H9 (cell line): ENCODE measurements around the gene ARHGAP31. TPM values are rescaled to one million over a fixed set of nuclear protein-coding genes. Genes with fewer than 3 reads are reported as not detected.

Source experiments
- DNase-seq: peaks from one replicate; pipeline ENCODE4 v3.0.0-alpha.2; 2017
- H2AFZ ChIP-seq: one replicate; pipeline ENCODE4 v1.6.1; 2013; ENCODE audit warnings: mild to moderate bottlenecking, low read length, control low read depth, moderate library complexity
- H2AK5ac ChIP-seq: 2 replicates; pipeline ENCODE4 v1.6.1; 2013; ENCODE audit warnings: low read length, control low read depth, mixed read lengths; ENCODE audit not compliant: insufficient read length
- H2BK120ac ChIP-seq: one replicate; pipeline ENCODE4 v1.6.1; 2013; ENCODE audit warnings: low read depth, mild to moderate bottlenecking, low read length, control low read depth, inconsistent platforms; ENCODE audit not compliant: poor library complexity, severe bottlenecking
- H2BK12ac ChIP-seq: 2 replicates; pipeline ENCODE4 v1.6.1; 2013; ENCODE audit warnings: low read length, control low read depth, mixed read lengths, low read depth; ENCODE audit not compliant: insufficient read length
- H2BK15ac ChIP-seq: 2 replicates; pipeline ENCODE4 v1.6.1; 2013; ENCODE audit warnings: low read depth, low read length, control low read depth
- H2BK20ac ChIP-seq: one replicate; pipeline ENCODE4 v1.6.1; 2013; ENCODE audit warnings: low read depth, mild to moderate bottlenecking, low read length, control low read depth, inconsistent platforms; ENCODE audit not compliant: poor library complexity, severe bottlenecking
- H2BK5ac ChIP-seq: 2 replicates; pipeline ENCODE4 v1.6.1; 2013; ENCODE audit warnings: low read length, control low read depth, mixed read lengths; ENCODE audit not compliant: insufficient read length
- H3K14ac ChIP-seq: 2 replicates; pipeline ENCODE4 v1.6.1; 2013; ENCODE audit warnings: low read length, control low read depth; ENCODE audit not compliant: insufficient read depth
- H3K18ac ChIP-seq: 2 replicates; pipeline ENCODE4 v1.6.1; 2013; ENCODE audit warnings: low read depth, mild to moderate bottlenecking, mixed read lengths, low read length, control low read depth; ENCODE audit not compliant: insufficient read length
- H3K23ac ChIP-seq: 2 replicates; pipeline ENCODE4 v1.6.1; 2013; ENCODE audit warnings: low read length, control low read depth, mixed read lengths, low read depth; ENCODE audit not compliant: insufficient read length
- H3K23me2 ChIP-seq: 2 replicates; pipeline ENCODE4 v1.6.1; 2013; ENCODE audit warnings: low read depth, mild to moderate bottlenecking, mixed read lengths, low read length, control low read depth; ENCODE audit not compliant: insufficient read length, poor library complexity, severe bottlenecking
- H3K27ac ChIP-seq: 2 replicates; pipeline ENCODE4 v1.5.1; 2013; ENCODE audit warnings: low read length, control low read depth, mixed read lengths, low read depth; ENCODE audit not compliant: insufficient read length
- H3K27me3 ChIP-seq: 2 replicates; pipeline ENCODE4 v1.6.1; 2013; ENCODE audit warnings: low read length, control low read depth, inconsistent platforms; ENCODE audit not compliant: insufficient read depth
- H3K4ac ChIP-seq: 2 replicates; pipeline ENCODE4 v1.6.1; 2013; ENCODE audit warnings: low read depth, mild to moderate bottlenecking, control low read depth, inconsistent platforms, low read length, moderate library complexity
- H3K4me1 ChIP-seq: 2 replicates; pipeline ENCODE4 v1.6.1; 2013; ENCODE audit warnings: low read length, control low read depth, inconsistent platforms; ENCODE audit not compliant: insufficient read depth
- H3K4me2 ChIP-seq: 2 replicates; pipeline ENCODE4 v1.6.1; 2013; ENCODE audit warnings: low read length, control low read depth, mixed read lengths; ENCODE audit not compliant: insufficient read length, insufficient read depth
- H3K56ac ChIP-seq: 2 replicates; pipeline ENCODE4 v1.6.1; 2013; ENCODE audit warnings: low read depth, mild to moderate bottlenecking, mixed read lengths, low read length, control low read depth; ENCODE audit not compliant: insufficient read length
- H3K79me1 ChIP-seq: 2 replicates; pipeline ENCODE4 v1.6.1; 2013; ENCODE audit warnings: low read depth, mild to moderate bottlenecking, moderate library complexity, low read length, control low read depth, inconsistent platforms; ENCODE audit not compliant: insufficient read depth, poor library complexity, severe bottlenecking
- H3K79me2 ChIP-seq: 2 replicates; pipeline ENCODE4 v1.6.1; 2013; ENCODE audit warnings: low read length, control low read depth, inconsistent platforms; ENCODE audit not compliant: insufficient read depth
- H3K9ac ChIP-seq: 2 replicates; pipeline ENCODE4 v1.6.1; 2013; ENCODE audit warnings: low read length, control low read depth, mixed read lengths; ENCODE audit not compliant: insufficient read length; ENCODE audit errors: extremely low read depth
- H3K9me3 ChIP-seq: one replicate; pipeline ENCODE4 v1.6.1; 2013; ENCODE audit warnings: low read depth, low read length, inconsistent platforms; ENCODE audit not compliant: control insufficient read depth
- H3T11ph ChIP-seq: one replicate; pipeline ENCODE4 v1.6.1; 2013; ENCODE audit warnings: mild to moderate bottlenecking, low read length, control low read depth, inconsistent platforms
- H4K20me1 ChIP-seq: one replicate; pipeline ENCODE4 v1.6.1; 2013; ENCODE audit not compliant: control insufficient read depth, insufficient read length, insufficient read depth
- H4K5ac ChIP-seq: 2 replicates; pipeline ENCODE4 v1.6.1; 2013; ENCODE audit warnings: low read depth, mild to moderate bottlenecking, mixed read lengths, low read length, control low read depth; ENCODE audit not compliant: insufficient read length
- H4K8ac ChIP-seq: replicated peaks from 2 replicates; pipeline ENCODE4 v1.6.1; 2013; ENCODE audit warnings: low read length, control low read depth, mixed read lengths, low read depth; ENCODE audit not compliant: insufficient read length
- H4K91ac ChIP-seq: 2 replicates; pipeline ENCODE4 v1.6.1; 2013; ENCODE audit warnings: low read depth, mild to moderate bottlenecking, moderate library complexity, mixed read lengths, low read length, control low read depth; ENCODE audit not compliant: insufficient read length
- H3K27ac Mint-ChIP-seq, 3 experiments: 2 replicates in 2 of 3; 3 replicates in 1 of 3; pipeline ENCODE4 v1.8.0; 2020 to 2021; ENCODE audit warnings: mixed read lengths in 3 of 3, mild to moderate bottlenecking in 1 of 3, moderate library complexity in 1 of 3
- H3K27me3 Mint-ChIP-seq: 2 replicates; pipeline ENCODE4 v1.8.0; 2021; ENCODE audit warnings: low read depth, mild to moderate bottlenecking, moderate library complexity, mixed read lengths
- H3K36me3 Mint-ChIP-seq, 3 experiments: 2 replicates in 2 of 3; 3 replicates in 1 of 3; pipeline ENCODE4 v1.8.0; 2020 to 2021; ENCODE audit warnings: low read depth in 3 of 3, mixed read lengths in 3 of 3; ENCODE audit not compliant: insufficient read depth in 1 of 3
- H3K4me1 Mint-ChIP-seq, 2 experiments: 2 replicates each; pipeline ENCODE4 v1.8.0; 2020; ENCODE audit warnings: mixed read lengths in 2 of 2
- H3K4me3 Mint-ChIP-seq, 2 experiments: 2 replicates in 1 of 2; 3 replicates in 1 of 2; pipeline ENCODE4 v1.8.0; 2020 to 2021; ENCODE audit warnings: mild to moderate bottlenecking in 2 of 2, mixed read lengths in 2 of 2, moderate library complexity in 1 of 2
- H3K9me3 Mint-ChIP-seq, 2 experiments: 2 replicates in 1 of 2; 3 replicates in 1 of 2; pipeline ENCODE4 v1.8.0; 2020; ENCODE audit warnings: mild to moderate bottlenecking in 2 of 2, mixed read lengths in 2 of 2, moderate library complexity in 1 of 2
- CTCF ChIP-seq: fragments of 200-600 bp; sonication (generic); conservative IDR thresholded peaks from 3 replicates; pipeline ENCODE4 v1.8.0; 2021; ENCODE audit warnings: antibody characterized with exemption, mild to moderate bottlenecking
- WGBS: extraction: QIAGEN DNeasy Blood & Tissue Kit; methylation state at CpG from one replicate; pipeline ENCODE4 v1.1.7; 2013; ENCODE audit warnings: missing lambda C conversion rate, low lambda C conversion rate, mixed read lengths; ENCODE audit not compliant: insufficient read length; ENCODE audit errors: extremely low coverage; 5-methylcytosine and 5-hydroxymethylcytosine counted together
- total RNA-seq: library from RNA; stranded (reverse); gene quantifications from 2 replicates; pipeline ENCODE4 v1.2.1, GENCODE V29; 2021

ARHGAP31 gene
- total RNA-seq, 1 experiment from 2014 or later: 2.2 TPM

GRCh38 chr3:119380697-119381096 is 86.5 kb downstream of the ARHGAP31 start:
- H3K4me2 ChIP-seq: no peak overlapping the region
- H3K27ac ChIP-seq: no peak overlapping the region
- no peaks in the 10 kb centered on the region for H3K27me3 Mint-ChIP-seq
- H3K79me2 ChIP-seq: no peaks in the 10 kb centered on the region
- no peaks in the 10 kb centered on the region for H3K23me2 ChIP-seq
- H3K14ac ChIP-seq: no peak overlapping the region
- H3K9me3 ChIP-seq: no peaks in the 10 kb centered on the region
- no peak overlapping the region for H3K27ac Mint-ChIP-seq
- H3K23ac ChIP-seq: no peak overlapping the region
- no peaks in the 10 kb centered on the region for H3K9me3 Mint-ChIP-seq
- no peak overlapping the region for H3K9ac ChIP-seq
- H3K36me3 Mint-ChIP-seq: no peaks in the 10 kb centered on the region; a peak in 1 of 7 replicates
- H3K4ac ChIP-seq: no peak overlapping the region
- H2BK5ac ChIP-seq: no peak overlapping the region
- no peak overlapping the region for H2BK20ac ChIP-seq
- WGBS: no CpG with 5 or more reads among the region's 3 CpGs
- no peak overlapping the region for H2AK5ac ChIP-seq
- H2AFZ ChIP-seq: no peak overlapping the region
- no peak overlapping the region for H4K5ac ChIP-seq
- H4K91ac ChIP-seq: no peak overlapping the region
- H3K56ac ChIP-seq: no peak overlapping the region
- H4K20me1 ChIP-seq: no peaks in the 10 kb centered on the region
- no peak overlapping the region for H4K8ac ChIP-seq
- H2BK15ac ChIP-seq: no peak overlapping the region
- no peak overlapping the region for H3T11ph ChIP-seq
- no peaks in the 10 kb centered on the region for H3K27me3 ChIP-seq
- no peak for TF ChIP-seq CTCF
- no peak overlapping the region for H2BK12ac ChIP-seq
- H3K4me1 Mint-ChIP-seq: peaks cover 13 to 15% of the 10 kb centered on the region in 2 experiments
- no peak overlapping the region for H3K18ac ChIP-seq
- H3K4me1 ChIP-seq: peaks cover 9% of the 10 kb centered on the region; the same call in 1 of the 2 replicates
- H3K4me3 Mint-ChIP-seq: no peak overlapping the region
- no peak for DNase-seq
- no peaks in the 10 kb centered on the region for H3K79me1 ChIP-seq
- no peak overlapping the region for H2BK120ac ChIP-seq
